ENCODE measurements around the gene WDR62. TPM values are rescaled to one million over a fixed set of nuclear protein-coding genes. Genes with fewer than 3 reads are reported as not detected.

The WDR62 gene
- total RNA-seq, 1 experiment from 2014 or later, result 30.0 TPM

GRCh38 chr19:36043952-36044351, 10.7 kb upstream of the WDR62 start:
- peaks cover 12 to 19% of the 10 kb centered on the region in 2 experiments for H3K4me1 Mint-ChIP-seq
- Histone ChIP-seq H2AFZ (ENCODE audit: low read length) (no peak overlapping the region), H3K23me2 (ENCODE audit: insufficient read length, low read depth, low read length, poor library complexity, severe bottlenecking) (no peaks in the 10 kb centered on the region), H2BK12ac (ENCODE audit: insufficient read length, low read depth, low read length) (no peak overlapping the region), H3K23ac (ENCODE audit: insufficient read length, low read depth, low read length) (no peak overlapping the region), H3K27me3 (ENCODE audit: insufficient read depth, low read length) (no peaks in the 10 kb centered on the region), H3K4me2 (ENCODE audit: insufficient read depth, insufficient read length, low read length) (no peak overlapping the region), H3K56ac (ENCODE audit: insufficient read length, low read depth, low read length) (no peak overlapping the region), H3K18ac (ENCODE audit: insufficient read length, low read depth, low read length) (no peak overlapping the region), H3K27ac (ENCODE audit: insufficient read length, low read depth, low read length) (no peak overlapping the region), H3K4ac (ENCODE audit: low read depth, low read length) (no peak overlapping the region), H2BK20ac (ENCODE audit: low read depth, low read length, poor library complexity, severe bottlenecking) (no peak overlapping the region), H2BK15ac (ENCODE audit: low read depth, low read length) (no peak overlapping the region), H4K91ac (ENCODE audit: insufficient read length, low read depth, low read length) (no peak overlapping the region), H2BK120ac (ENCODE audit: low read depth, low read length, poor library complexity, severe bottlenecking) (no peak overlapping the region), H4K8ac (replicated peaks; ENCODE audit: insufficient read length, low read depth, low read length) (no peak overlapping the region), H3K14ac (ENCODE audit: insufficient read depth, low read length) (no peak overlapping the region), H3K79me2 (ENCODE audit: insufficient read depth, low read length) (no peaks in the 10 kb centered on the region), H3K79me1 (ENCODE audit: insufficient read depth, low read depth, low read length, poor library complexity, severe bottlenecking) (no peaks in the 10 kb centered on the region), H3K9me3 (ENCODE audit: control insufficient read depth, low read depth, low read length) (no peaks in the 10 kb centered on the region), H4K5ac (ENCODE audit: insufficient read length, low read depth, low read length) (no peak overlapping the region), H4K20me1 (ENCODE audit: control insufficient read depth, insufficient read depth, insufficient read length) (no peaks in the 10 kb centered on the region), H3K9ac (ENCODE audit: extremely low read depth, insufficient read length, low read length) (no peak overlapping the region), H2AK5ac (ENCODE audit: insufficient read length, low read length) (no peak overlapping the region), H3T11ph (ENCODE audit: low read length) (no peak overlapping the region), H3K4me1 (ENCODE audit: insufficient read depth, low read length) (no peaks in the 10 kb centered on the region), H2BK5ac (ENCODE audit: insufficient read length, low read length) (no peak overlapping the region)
- H3K27ac Mint-ChIP-seq, result no peak overlapping the region
- no peak for DNase-seq
- no CpG with 5 or more reads among the region's 2 CpGs for WGBS (ENCODE audit: extremely low coverage, insufficient read length, low lambda C conversion rate)
- no peak overlapping the region for H3K4me3 Mint-ChIP-seq
- H3K27me3 Mint-ChIP-seq (ENCODE audit: low read depth), result no peaks in the 10 kb centered on the region; the same call in 1 of the 2 replicates
- H3K9me3 Mint-ChIP-seq, result no peaks in the 10 kb centered on the region; a peak in 1 of 5 replicates
- peaks cover 3 to 6% (median 6%) of the 10 kb centered on the region in 3 experiments; a peak in 4 of 7 replicates for H3K36me3 Mint-ChIP-seq (ENCODE audit: insufficient read depth in 1 of 3, low read depth in 3 of 3)
- no peak for TF ChIP-seq CTCF (conservative IDR thresholded peaks at IDR 0.05)

Data from H9 (cell line).